Stimulated activated CD4-positive, alpha-beta T cell treated with anti-CD3 and anti-CD28 coated beads, Interleukin-12 subunit alpha, Interleukin-12 subunit beta, amount 100 ng/mL, for 48 hours (primary cell): ENCODE measurements around the gene SLC27A6.

Source experiments
- DNase-seq, 3 donors: peaks; one replicate each; pipeline ENCODE4 v3.0.0-alpha.2; 2020; ENCODE audit warnings: low read depth in 2 of 3, low spot score in 1 of 3

The SLC27A6 gene

GRCh38 chr5:129063483-129064113 lies 98.3 kb downstream of the SLC27A6 start:
- DNase-seq: no peak

- no peak for DNase-seq
Observed at GRCh38 chr5:129065721-129066120, 100.4 kb downstream of the SLC27A6 start.

- DNase-seq: no peak
Observed at GRCh38 chr5:129067745-129068144, 102.5 kb downstream of the SLC27A6 start.

GRCh38 chr5:129069292-129069691 lies 104.0 kb downstream of the SLC27A6 start:
- DNase-seq: no peak

GRCh38 chr5:129073111-129073510 lies 107.8 kb downstream of the SLC27A6 start:
- DNase-seq: no peak

GRCh38 chr5:129074903-129075302 lies 109.6 kb downstream of the SLC27A6 start:
- DNase-seq: no peak

GRCh38 chr5:129077433-129078075 lies 112.3 kb downstream of the SLC27A6 start:
- no peak for DNase-seq

GRCh38 chr5:129078247-129078646 lies 113.0 kb downstream of the SLC27A6 start:
- DNase-seq: no peak

GRCh38 chr5:129078660-129079059 lies 113.4 kb downstream of the SLC27A6 start:
- DNase-seq: no peak

- DNase-seq: no peak
Observed at GRCh38 chr5:129079496-129079895, 114.2 kb downstream of the SLC27A6 start.

- no peak for DNase-seq
Observed at GRCh38 chr5:129080766-129081165, 115.5 kb downstream of the SLC27A6 start.

- no peak for DNase-seq
Observed at GRCh38 chr5:129082225-129083136, 117.2 kb downstream of the SLC27A6 start.
